Esophagus squamous epithelium (tissue), 4 donors: ENCODE data around the gene SPSB1.

ENCODE experiments used
- POLR2A ChIP-seq, 4 donors: fragments of 450-650 bp; IDR thresholded peaks; one replicate each; pipeline ENCODE4 v1.6.1; 2017; ENCODE audit warnings: antibody characterized with exemption in 4 of 4, mild to moderate bottlenecking in 4 of 4, moderate library complexity in 3 of 4
- TF ChIP-seq, protein P1 (sequence below), 6 experiments: fragments of 450-650 bp in 4 of 6; fragments of 200-600 bp in 2 of 6; sonication (generic) in 2 of 6; IDR thresholded peaks; one replicate each; pipeline ENCODE4 v1.5.1; 2016 to 2019; ENCODE audit warnings: antibody characterized with exemption in 6 of 6, mild to moderate bottlenecking in 4 of 6, moderate library complexity in 4 of 6

DNA sequence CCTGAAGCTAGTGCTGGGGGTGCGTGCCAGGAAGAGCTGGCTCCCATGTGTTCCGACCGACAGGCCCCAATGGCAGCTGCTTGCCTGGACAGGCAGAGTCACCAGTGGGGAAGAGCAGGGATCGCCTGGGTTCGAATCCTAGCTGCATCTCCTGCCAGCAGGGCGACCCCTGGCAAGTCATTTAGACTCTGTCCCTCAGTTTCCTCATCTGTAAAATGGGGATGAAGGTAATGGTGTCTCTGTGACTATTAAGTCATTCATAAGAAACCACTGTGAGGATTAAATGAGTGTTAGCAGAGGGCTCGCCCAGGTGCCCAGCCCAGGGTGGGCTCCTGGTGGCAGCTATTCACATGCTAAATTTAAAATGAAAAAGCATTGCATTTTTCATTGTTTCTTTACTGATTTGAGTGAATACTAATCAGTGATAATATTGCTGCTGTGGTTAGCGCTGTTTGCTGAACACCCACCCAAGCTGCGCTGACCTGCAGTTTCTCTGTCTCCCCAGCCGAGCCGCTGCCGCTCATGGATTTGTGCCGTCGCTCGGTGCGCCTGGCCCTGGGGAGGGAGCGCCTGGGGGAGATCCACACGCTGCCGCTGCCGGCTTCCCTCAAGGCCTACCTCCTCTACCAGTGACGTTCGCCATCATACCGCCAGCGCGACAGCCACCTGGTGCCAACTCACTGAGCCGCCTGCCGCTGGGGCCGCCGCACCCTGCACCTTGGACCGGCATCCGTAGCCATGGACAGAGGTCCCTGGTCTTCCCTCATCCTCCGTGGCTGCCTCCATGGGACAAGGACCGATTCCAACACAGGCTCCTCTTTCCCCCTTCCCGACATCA, 74.5 kb downstream of the SPSB1 start:
- no peak for TF ChIP-seq POLR2A (IDR thresholded peaks at IDR 0.05)
- TF ChIP-seq, protein P1, sequence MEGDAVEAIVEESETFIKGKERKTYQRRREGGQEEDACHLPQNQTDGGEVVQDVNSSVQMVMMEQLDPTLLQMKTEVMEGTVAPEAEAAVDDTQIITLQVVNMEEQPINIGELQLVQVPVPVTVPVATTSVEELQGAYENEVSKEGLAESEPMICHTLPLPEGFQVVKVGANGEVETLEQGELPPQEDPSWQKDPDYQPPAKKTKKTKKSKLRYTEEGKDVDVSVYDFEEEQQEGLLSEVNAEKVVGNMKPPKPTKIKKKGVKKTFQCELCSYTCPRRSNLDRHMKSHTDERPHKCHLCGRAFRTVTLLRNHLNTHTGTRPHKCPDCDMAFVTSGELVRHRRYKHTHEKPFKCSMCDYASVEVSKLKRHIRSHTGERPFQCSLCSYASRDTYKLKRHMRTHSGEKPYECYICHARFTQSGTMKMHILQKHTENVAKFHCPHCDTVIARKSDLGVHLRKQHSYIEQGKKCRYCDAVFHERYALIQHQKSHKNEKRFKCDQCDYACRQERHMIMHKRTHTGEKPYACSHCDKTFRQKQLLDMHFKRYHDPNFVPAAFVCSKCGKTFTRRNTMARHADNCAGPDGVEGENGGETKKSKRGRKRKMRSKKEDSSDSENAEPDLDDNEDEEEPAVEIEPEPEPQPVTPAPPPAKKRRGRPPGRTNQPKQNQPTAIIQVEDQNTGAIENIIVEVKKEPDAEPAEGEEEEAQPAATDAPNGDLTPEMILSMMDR (IDR thresholded peaks at IDR 0.05) = no peak
